ENCODE measurements around the gene LY6G5B. TPM values are rescaled to one million over a fixed set of nuclear protein-coding genes. Genes with fewer than 3 reads are reported as not detected.

The LY6G5B gene
- total RNA-seq, 2 donors from 2014 or later, result 1.8 to 13.0 TPM

GRCh38 chr6:31658983-31659648 is 10.7 kb upstream of the LY6G5B start:
- Histone ChIP-seq H3K4me3 (peak overlapping the region; percentile 57 to 58), H3K36me3 (no peaks in the 10 kb centered on the region), H3K4me1 (replicated peaks) (peaks cover 24% of the 10 kb centered on the region), H3K27ac (peak overlapping the region in 1 of 2 donors; percentile 76), H3K9me3 (no peaks in the 10 kb centered on the region), H3K27me3 (replicated peaks; ENCODE audit: insufficient read depth) (no peaks in the 10 kb centered on the region)
- WGBS, result 81% methylated on average over 13 of the region's 13 CpGs
- no peak for TF ChIP-seq POLR2A (IDR thresholded peaks at IDR 0.05)
- no peak for TF ChIP-seq POLR2AphosphoS5 (IDR thresholded peaks at IDR 0.05)
- TF ChIP-seq CTCF (IDR thresholded peaks at IDR 0.05), result no peak
- intact Hi-C loops (cut with DNase I), result no loop called here
- DNase-seq (ENCODE audit: low spot score), result no peak

- no peak for TF ChIP-seq POLR2AphosphoS5 (IDR thresholded peaks at IDR 0.05)
- TF ChIP-seq CTCF (IDR thresholded peaks at IDR 0.05), result no peak
- no peak for TF ChIP-seq POLR2A (IDR thresholded peaks at IDR 0.05)
- WGBS, result 16% methylated on average over 13 of the region's 13 CpGs
- H3K4me1 ChIP-seq (replicated peaks), result peaks cover 24% of the 10 kb centered on the region
- H3K27me3 ChIP-seq (replicated peaks; ENCODE audit: insufficient read depth), result no peaks in the 10 kb centered on the region
- intact Hi-C loops (cut with DNase I), result no loop called here
- peak overlapping the region; percentile 76 to 87 for H3K27ac ChIP-seq
- no peak for DNase-seq (ENCODE audit: low spot score)
- H3K4me3 ChIP-seq, result peak overlapping the region; percentile 57 to 58
- no peaks in the 10 kb centered on the region for H3K9me3 ChIP-seq
- no peaks in the 10 kb centered on the region for H3K36me3 ChIP-seq
These were observed 10.0 kb upstream of the LY6G5B start for GRCh38 chr6:31659649-31660380.

- Histone ChIP-seq H3K4me3 (peak within 1 kb of the TSS; percentile 57 to 58), H3K27ac (peak within 1 kb of the TSS; percentile 76 to 87), H3K27me3 (replicated peaks; ENCODE audit: insufficient read depth) (no peaks in the 10 kb centered on the region), H3K9me3 (no peaks in the 10 kb centered on the region), H3K36me3 (no peaks in the 10 kb centered on the region), H3K4me1 (replicated peaks) (peaks cover 24% of the 10 kb centered on the region)
- intact Hi-C loops (cut with DNase I), result no loop called here
- DNase-seq (ENCODE audit: low spot score), result peak; percentile 81
- peak in 2 of 4 experiments; percentile 5 to 14 for TF ChIP-seq CTCF (IDR thresholded peaks at IDR 0.05)
- TF ChIP-seq POLR2A (IDR thresholded peaks at IDR 0.05), result peak; percentile 84
- TF ChIP-seq POLR2AphosphoS5 (IDR thresholded peaks at IDR 0.05), result peak; percentile 71
- WGBS, result under 1% methylated on average over 47 of the region's 52 CpGs
These were observed 9.2 kb upstream of the LY6G5B start, which contains the start of gene C6orf47 for GRCh38 chr6:31660381-31661261. Gene C6orf47 (minus strand): TSS chr6:31660778. CDS start chr6:31659947, 831 bp downstream.

- Histone ChIP-seq H3K4me1 (replicated peaks) (peaks cover 24% of the 10 kb centered on the region), H3K4me3 (peak overlapping the region in 1 of 2 donors; percentile 58), H3K9me3 (no peaks in the 10 kb centered on the region), H3K27me3 (replicated peaks; ENCODE audit: insufficient read depth) (no peaks in the 10 kb centered on the region), H3K27ac (peak overlapping the region; percentile 76 to 87), H3K36me3 (no peaks in the 10 kb centered on the region)
- DNase-seq (ENCODE audit: low spot score), result no peak
- 82% methylated on average over 12 of the region's 12 CpGs for WGBS
- no peak for TF ChIP-seq POLR2A (IDR thresholded peaks at IDR 0.05)
- TF ChIP-seq CTCF (IDR thresholded peaks at IDR 0.05), result no peak
- intact Hi-C loops (cut with DNase I), result no loop called here
These were observed 8.3 kb upstream of the LY6G5B start for GRCh38 chr6:31661262-31662123.
